ENCODE measurements around the gene ZC3H18.

- TF ChIP-seq CTCF (IDR thresholded peaks at IDR 0.05): no peak
- no peak for TF ChIP-seq POLR2A (IDR thresholded peaks at IDR 0.05)
- no peak for TF ChIP-seq EP300 (IDR thresholded peaks at IDR 0.05)
- no peak for TF ChIP-seq POLR2AphosphoS5 (IDR thresholded peaks at IDR 0.05)
Observed at GRCh38 chr16:88656291-88656980, 86.2 kb downstream of the ZC3H18 start.

Measured in stomach (tissue), 4 donors.